Activated naive CD4-positive, alpha-beta T cell treated with anti-CD3 and anti-CD28 coated beads, Interleukin-2, amount 50 U/mL, for 72 hours (primary cell): ENCODE measurements around the gene BOC. TPM values are rescaled to one million over a fixed set of nuclear protein-coding genes. Genes with fewer than 3 reads are reported as not detected.
A peak's percentile ranks its signal among the peaks of the same experiment; 100 is the strongest.

Experiments used
- ATAC-seq, 2 donors: fragments of 150-1000 bp; cut with Tn5 transposase; 2 replicates each; pipeline ENCODE4 v1.10.0; 2021; ENCODE audit warnings: mild to moderate bottlenecking in 2 of 2, moderate library complexity in 2 of 2
- DNase-seq, 2 donors: peaks; one replicate each; pipeline ENCODE4 v3.0.0; 2021 to 2022; ENCODE audit warnings: low spot score in 2 of 2
- H3K27ac Mint-ChIP-seq, 2 donors: one replicate each; pipeline ENCODE4 v1.8.0; 2022; ENCODE audit warnings: mild to moderate bottlenecking in 2 of 2, mixed read lengths in 2 of 2
- H3K36me3 Mint-ChIP-seq, 2 donors: one replicate each; pipeline ENCODE4 v1.8.0; 2022; ENCODE audit warnings: mixed read lengths in 2 of 2
- H3K9me3 Mint-ChIP-seq, 2 donors: one replicate each; pipeline ENCODE4 v1.8.0; 2022; ENCODE audit warnings: mixed read lengths in 2 of 2
- total RNA-seq, 2 donors: library from RNA; stranded (reverse); gene quantifications; one replicate each; pipeline ENCODE4 v1.2.3, GENCODE V29; 2022

Gene BOC
- total RNA-seq, 2 donors from 2014 or later = 0.62 TPM; not detected in 1

- ATAC-seq (no peak), DNase-seq (no peak)
- Mint-ChIP-seq H3K27ac (no peak overlapping the region), H3K9me3 (no peaks in the 10 kb centered on the region), H3K36me3 (peaks cover 6 to 7% of the 10 kb centered on the region in 2 donors)
Observed at GRCh38 chr3:113214917-113215595, 3.7 kb downstream of the BOC start.

- Mint-ChIP-seq H3K36me3 (peaks cover 6 to 7% of the 10 kb centered on the region in 2 donors), H3K9me3 (no peaks in the 10 kb centered on the region), H3K27ac (no peak overlapping the region)
- ATAC-seq = no peak
- DNase-seq = no peak
Observed at GRCh38 chr3:113216393-113216792, 5.0 kb downstream of the BOC start.

GRCh38 chr3:113218011-113218680 lies 6.8 kb downstream of the BOC start:
- DNase-seq = no peak
- no peak for ATAC-seq
- Mint-ChIP-seq H3K9me3 (no peaks in the 10 kb centered on the region), H3K36me3 (no peaks in the 10 kb centered on the region), H3K27ac (no peak overlapping the region)

GRCh38 chr3:113218681-113219045 lies 7.3 kb downstream of the BOC start:
- Mint-ChIP-seq H3K9me3 (no peaks in the 10 kb centered on the region), H3K36me3 (no peaks in the 10 kb centered on the region), H3K27ac (no peak overlapping the region)
- ATAC-seq (no peak), DNase-seq (no peak)

GRCh38 chr3:113219605-113220300 lies 8.4 kb downstream of the BOC start:
- H3K27ac Mint-ChIP-seq = no peak overlapping the region
- H3K9me3 Mint-ChIP-seq = no peaks in the 10 kb centered on the region
- ATAC-seq (no peak), DNase-seq (no peak)
- no peaks in the 10 kb centered on the region for H3K36me3 Mint-ChIP-seq

- no peak for DNase-seq
- H3K9me3 Mint-ChIP-seq = no peaks in the 10 kb centered on the region
- H3K36me3 Mint-ChIP-seq = no peaks in the 10 kb centered on the region
- ATAC-seq = no peak
- H3K27ac Mint-ChIP-seq = no peak overlapping the region
Observed at GRCh38 chr3:113220721-113221120, 9.4 kb downstream of the BOC start.

- no peaks in the 10 kb centered on the region for H3K36me3 Mint-ChIP-seq
- no peak overlapping the region for H3K27ac Mint-ChIP-seq
- ATAC-seq (no peak), DNase-seq (no peak)
- H3K9me3 Mint-ChIP-seq = no peaks in the 10 kb centered on the region
Observed at GRCh38 chr3:113221721-113222257, 10.4 kb downstream of the BOC start.

GRCh38 chr3:113222451-113223086 lies 11.2 kb downstream of the BOC start:
- Mint-ChIP-seq H3K27ac (no peak overlapping the region), H3K9me3 (no peaks in the 10 kb centered on the region), H3K36me3 (no peaks in the 10 kb centered on the region)
- ATAC-seq (no peak), DNase-seq (no peak)

- no peak for DNase-seq
- Mint-ChIP-seq H3K27ac (no peak overlapping the region), H3K36me3 (no peaks in the 10 kb centered on the region), H3K9me3 (no peaks in the 10 kb centered on the region)
- peak; percentile 66 to 71 for ATAC-seq
Observed at GRCh38 chr3:113223475-113224281, 12.3 kb downstream of the BOC start.

- Mint-ChIP-seq H3K27ac (no peak overlapping the region), H3K36me3 (no peaks in the 10 kb centered on the region), H3K9me3 (no peaks in the 10 kb centered on the region)
- ATAC-seq (no peak), DNase-seq (no peak)
Observed at GRCh38 chr3:113225286-113225685, 13.9 kb downstream of the BOC start.

GRCh38 chr3:113226491-113226890 lies 15.1 kb downstream of the BOC start:
- H3K27ac Mint-ChIP-seq = no peak overlapping the region
- ATAC-seq (no peak), DNase-seq (no peak)
- H3K36me3 Mint-ChIP-seq = no peaks in the 10 kb centered on the region
- H3K9me3 Mint-ChIP-seq = no peaks in the 10 kb centered on the region

- Mint-ChIP-seq H3K9me3 (no peaks in the 10 kb centered on the region), H3K27ac (no peak overlapping the region), H3K36me3 (no peaks in the 10 kb centered on the region)
- no peak for DNase-seq
- ATAC-seq = no peak
Observed at GRCh38 chr3:113227146-113227545, 15.8 kb downstream of the BOC start.

GRCh38 chr3:113228498-113229286 lies 17.3 kb downstream of the BOC start:
- Mint-ChIP-seq H3K9me3 (no peaks in the 10 kb centered on the region), H3K36me3 (no peaks in the 10 kb centered on the region), H3K27ac (no peak overlapping the region)
- no peak for ATAC-seq
- no peak for DNase-seq

- Mint-ChIP-seq H3K36me3 (no peaks in the 10 kb centered on the region), H3K9me3 (no peaks in the 10 kb centered on the region), H3K27ac (peak overlapping the region in 1 of 2 donors; percentile 16)
- DNase-seq (no peak), ATAC-seq (peak; percentile 86 to 91)
Observed at GRCh38 chr3:113231391-113231790, 20.0 kb downstream of the BOC start.

- ATAC-seq = peak; percentile 84 to 90
- Mint-ChIP-seq H3K36me3 (no peaks in the 10 kb centered on the region), H3K27ac (peak overlapping the region in 1 of 2 donors; percentile 16), H3K9me3 (no peaks in the 10 kb centered on the region)
- DNase-seq = no peak
Observed at GRCh38 chr3:113231827-113232253, 20.5 kb downstream of the BOC start.

GRCh38 chr3:113232342-113232741 lies 21.0 kb downstream of the BOC start:
- Mint-ChIP-seq H3K27ac (no peak overlapping the region), H3K9me3 (no peaks in the 10 kb centered on the region)

More at GRCh38 chr3:113232342-113232741, 21.0 kb downstream of the BOC start:
- DNase-seq = no peak
- ATAC-seq = no peak
- no peaks in the 10 kb centered on the region for H3K36me3 Mint-ChIP-seq
